Smooth muscle cell (in vitro differentiated cells): ENCODE data around the gene PRRC2A. TPM values are rescaled to one million over a fixed set of nuclear protein-coding genes. Genes with fewer than 3 reads are reported as not detected.

Source experiments
- DNase-seq: peaks from one replicate; lab custom pipeline; 2025; ENCODE audit not compliant: unreplicated experiment; lab: John Stamatoyannopoulos, UW
- H2AFZ ChIP-seq: fragments of 200-600 bp; sonication (generic); 2 replicates; pipeline ENCODE4 v1.6.0; 2016; ENCODE audit warnings: antibody characterized with exemption, low read depth, mild to moderate bottlenecking
- H3F3A ChIP-seq: fragments of 200-600 bp; sonication (generic); 2 replicates; pipeline ENCODE4 v1.6.0; 2017; ENCODE audit warnings: antibody characterized with exemption, low read depth
- H3K27ac ChIP-seq: fragments of 200-600 bp; sonication (generic); 2 replicates; pipeline ENCODE4 v1.5.1; 2016; ENCODE audit warnings: low read depth, mild to moderate bottlenecking
- H3K27me3 ChIP-seq: fragments of 200-600 bp; sonication (generic); 2 replicates; pipeline ENCODE4 v1.6.1; 2016; ENCODE audit warnings: low read depth, mild to moderate bottlenecking
- H3K36me3 ChIP-seq: fragments of 200-600 bp; sonication (generic); 2 replicates; pipeline ENCODE4 v1.5.1; 2016; ENCODE audit warnings: low read depth
- H3K4me1 ChIP-seq: fragments of 200-600 bp; sonication (generic); 2 replicates; pipeline ENCODE4 v1.5.1; 2016; ENCODE audit warnings: low read depth
- H3K4me2 ChIP-seq: fragments of 200-600 bp; sonication (generic); 2 replicates; pipeline ENCODE4 v1.6.0; 2016; ENCODE audit warnings: mild to moderate bottlenecking
- H3K4me3 ChIP-seq: fragments of 200-600 bp; sonication (generic); 2 replicates; pipeline ENCODE4 v1.5.1; 2016; ENCODE audit warnings: mild to moderate bottlenecking
- H3K79me2 ChIP-seq: fragments of 200-600 bp; sonication (generic); 2 replicates; pipeline ENCODE4 v1.6.0; 2016; ENCODE audit warnings: low read depth, mild to moderate bottlenecking
- H3K9ac ChIP-seq: fragments of 200-600 bp; sonication (generic); 2 replicates; pipeline ENCODE4 v1.6.0; 2016; ENCODE audit warnings: low read depth
- H3K9me3 ChIP-seq: fragments of 200-600 bp; sonication (generic); replicated peaks from 2 replicates; pipeline ENCODE4 v1.5.1; 2016; ENCODE audit warnings: low read depth
- H4K20me1 ChIP-seq: fragments of 200-600 bp; sonication (generic); 2 replicates; pipeline ENCODE4 v1.6.0; 2016; ENCODE audit warnings: low read depth
- CTCF ChIP-seq: fragments of 200-600 bp; sonication (generic); IDR thresholded peaks from 2 replicates; pipeline ENCODE4 v1.5.1; 2017; ENCODE audit warnings: borderline replicate concordance, mild to moderate bottlenecking, antibody characterized with exemption; ENCODE audit not compliant: insufficient read depth, poor library complexity, severe bottlenecking
- WGBS: methylation state at CpG from one replicate; pipeline ENCODE4 v1.1.7; 2016; ENCODE audit warnings: low lambda C conversion rate; 5-methylcytosine and 5-hydroxymethylcytosine counted together
- polyA plus RNA-seq: library from polyadenylated mRNA; unstranded; fragments of >200 nt; fragmentation: Nextera tagmentation; extraction: Ambion mirVana; gene quantifications from 2 replicates; pipeline ENCODE4 v1.2.1, GENCODE V29; 2016
- total RNA-seq: library from RNA; depleted of rRNA; stranded (reverse); fragments of >200 nt; gene quantifications from 2 replicates; pipeline ENCODE4 v1.2.3, GENCODE V29; 2014

The PRRC2A gene
- total and polyA plus RNA-seq, 2 experiments from 2014 or later = 47.6 to 58.0 TPM

- Histone ChIP-seq H3K9me3 (no peaks in the 10 kb centered on the region), H3K9ac (no peak overlapping the region), H3K36me3 (no peaks in the 10 kb centered on the region), H3K4me1 (no peaks in the 10 kb centered on the region), H3K27ac (no peak overlapping the region), H3K4me3 (no peak overlapping the region), H2AFZ (no peak overlapping the region), H3K4me2 (no peak overlapping the region), H3K79me2 (no peaks in the 10 kb centered on the region), H3K27me3 (no peaks in the 10 kb centered on the region), H4K20me1 (no peaks in the 10 kb centered on the region), H3F3A (no peaks in the 10 kb centered on the region)
- no peak for DNase-seq
- 79% methylated on average over 8 of the region's 8 CpGs for WGBS
- no peak for TF ChIP-seq CTCF
Measured at GRCh38 chr6:31614075-31614619, 6.4 kb upstream of the PRRC2A start.

- Histone ChIP-seq H2AFZ (no peak within 1 kb of the TSS), H3K9me3 (no peaks in the 10 kb centered on the region)
Measured at GRCh38 chr6:31614684-31615578, 5.6 kb upstream of the PRRC2A start, which contains the start of gene AIF1. TSS of gene AIF1 (plus strand) at chr6:31615234. CDS start at chr6:31615330, 96 bp downstream.

GRCh38 chr6:31615748-31616147, 4.8 kb upstream of the PRRC2A start:
- Histone ChIP-seq H3K27ac (no peak overlapping the region), H3K4me2 (no peak overlapping the region), H3K9ac (no peak overlapping the region), H3K36me3 (no peaks in the 10 kb centered on the region), H2AFZ (no peak overlapping the region), H3K79me2 (peaks cover 1% of the 10 kb centered on the region), H3K9me3 (no peaks in the 10 kb centered on the region), H4K20me1 (no peaks in the 10 kb centered on the region), H3K4me3 (no peak overlapping the region), H3K27me3 (no peaks in the 10 kb centered on the region), H3K4me1 (no peaks in the 10 kb centered on the region), H3F3A (no peaks in the 10 kb centered on the region)
- TF ChIP-seq CTCF = no peak
- DNase-seq = no peak
- 84% methylated on average over 7 of the region's 7 CpGs for WGBS

More at GRCh38 chr6:31614684-31615578, 5.6 kb upstream of the PRRC2A start, which contains the start of gene AIF1:
- no peak for TF ChIP-seq CTCF
- Histone ChIP-seq H3F3A (no peaks in the 10 kb centered on the region), H3K4me2 (no peak within 1 kb of the TSS), H3K36me3 (no peaks in the 10 kb centered on the region), H3K4me3 (no peak within 1 kb of the TSS), H3K79me2 (no peaks in the 10 kb centered on the region), H3K27ac (no peak within 1 kb of the TSS), H3K4me1 (no peaks in the 10 kb centered on the region), H4K20me1 (no peaks in the 10 kb centered on the region), H3K9ac (no peak within 1 kb of the TSS), H3K27me3 (no peaks in the 10 kb centered on the region)
- 73% methylated on average over 5 of the region's 6 CpGs for WGBS
- no peak for DNase-seq
